A549 treated with CORT108297 at 1 μM for 4 hours (cell line): ENCODE data around the gene TNFAIP8L1. TPM values are rescaled to one million over a fixed set of nuclear protein-coding genes. Genes with fewer than 3 reads are reported as not detected.

Source experiments
- total RNA-seq: library from RNA; stranded (reverse); fragments of 200-300 nt; extraction: Qiagen RNA extraction; gene quantifications from 5 replicates; pipeline ENCODE4 v1.2.3, GENCODE V29; 2022

Gene TNFAIP8L1
- 3.5 to 4.9 TPM (median 4.5 TPM) in 5 replicates for total RNA-seq

DNA sequence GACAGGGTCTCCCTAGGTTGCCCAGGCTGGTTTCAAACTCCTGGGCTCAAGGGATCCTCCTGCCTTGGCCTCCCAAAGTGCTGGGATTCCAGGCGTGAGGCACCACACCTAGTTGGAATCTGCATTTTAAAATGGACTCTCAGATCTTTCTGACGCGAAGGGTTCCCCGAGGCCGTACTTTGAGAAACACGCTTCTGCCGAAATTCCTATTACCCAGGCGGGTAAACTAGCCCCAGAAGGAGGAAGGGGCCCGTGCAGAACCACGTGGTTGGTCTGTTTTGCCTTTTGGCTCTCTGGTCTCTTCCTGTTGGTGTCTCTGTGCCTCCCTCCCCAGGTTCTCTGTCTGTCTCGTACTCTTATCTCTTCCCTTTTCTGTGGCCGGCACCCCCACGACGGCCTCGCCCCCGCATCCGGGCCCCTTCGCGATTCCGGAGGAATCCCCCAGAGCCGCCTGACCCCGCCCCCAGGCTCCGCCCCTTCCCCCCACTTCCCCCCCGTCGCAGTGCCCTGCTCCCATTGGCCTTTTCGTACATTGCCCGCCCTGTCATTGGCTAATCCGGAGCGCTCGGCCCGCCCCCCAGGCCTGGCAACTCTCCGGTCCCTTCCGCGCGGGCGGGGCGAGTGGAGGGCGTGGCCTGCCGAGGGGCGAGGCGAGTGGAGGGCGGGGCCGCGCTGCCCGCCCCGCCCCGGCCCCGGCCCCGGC is at the start of gene TNFAIP8L1:
TSS of gene TNFAIP8L1 (plus strand) at position 689 of the 703 bp plus-strand sequence. CDS start 12,354 bp downstream, outside the sequence.

DNA sequence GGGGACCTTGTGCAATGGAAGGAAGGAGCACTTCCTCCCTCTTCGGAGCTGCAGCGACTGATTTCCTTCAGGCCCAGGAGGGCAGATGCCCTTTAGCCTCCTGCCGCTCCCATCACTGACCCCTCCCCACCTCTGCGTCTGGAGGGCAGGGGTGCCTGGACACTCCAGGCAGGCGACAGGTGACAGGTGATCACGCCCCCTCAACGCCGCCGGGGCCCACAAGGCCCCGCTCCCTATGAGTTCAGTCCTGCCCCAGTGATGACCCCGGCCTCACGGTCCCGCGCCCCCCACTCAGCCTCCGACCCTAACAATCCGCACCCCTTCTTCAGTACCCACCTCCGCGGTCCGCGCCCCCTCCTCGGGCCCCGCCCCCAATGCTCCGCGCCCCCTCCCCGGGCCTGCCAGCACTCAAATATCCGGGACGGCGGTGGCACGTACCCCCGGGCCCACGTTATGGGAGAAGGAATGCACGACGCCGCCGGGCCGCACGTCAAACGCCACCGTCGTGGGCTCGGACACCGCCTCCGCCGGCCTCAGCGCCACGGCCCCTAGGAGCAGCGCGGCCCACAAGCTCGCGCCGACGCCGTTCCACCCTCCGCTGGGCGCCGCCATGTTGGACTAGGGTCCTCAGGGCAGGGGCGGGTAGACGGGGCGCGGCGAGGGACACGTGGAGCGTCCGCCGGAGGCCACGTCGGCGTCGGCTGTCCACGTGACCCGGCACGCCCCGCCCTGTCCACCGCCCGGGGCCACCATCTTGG is 30.6 kb downstream of the TNFAIP8L1 start, which contains the start of gene MYDGF:
TSS of gene MYDGF (minus strand) at position 620 of the 758 bp plus-strand sequence. CDS start at position 612, 8 bp downstream.

Other genes starting within 250 kb of the TNFAIP8L1 start
- gene SH3GL1, start 239.0 kb upstream of the TNFAIP8L1 start, total RNA-seq, result 44.8 to 63.5 TPM (median 59.7 TPM) in 5 replicates
- 20.7 to 25.0 TPM (median 24.0 TPM) in 5 replicates for gene CHAF1A, start 236.9 kb upstream of the TNFAIP8L1 start, total RNA-seq
- 34.8 to 65.2 TPM (median 58.0 TPM) in 5 replicates for gene UBXN6, start 181.7 kb upstream of the TNFAIP8L1 start, total RNA-seq
- 22.8 to 30.9 TPM (median 28.5 TPM) in 5 replicates for gene HDGFL2, start 167.2 kb upstream of the TNFAIP8L1 start, total RNA-seq
- 0.12 to 0.32 TPM (median 0.25 TPM) in 5 replicates for gene PLIN4, start 121.0 kb upstream of the TNFAIP8L1 start, total RNA-seq
- 0.10 to 0.34 TPM (median 0.26 TPM) in 3 of 5 replicates, not detected in the others for gene PLIN5, start 104.3 kb upstream of the TNFAIP8L1 start, total RNA-seq
- 0.07 to 0.25 TPM (median 0.09 TPM) in 4 of 5 replicates, not detected in the other for gene LRG1, start 99.5 kb upstream of the TNFAIP8L1 start, total RNA-seq
- gene SEMA6B, start 79.8 kb upstream of the TNFAIP8L1 start, total RNA-seq, result 4.4 to 6.5 TPM (median 6.1 TPM) in 5 replicates
- gene MYDGF, start 30.8 kb downstream of the TNFAIP8L1 start, total RNA-seq, result 110 to 145 TPM (median 139 TPM) in 5 replicates
- 57.7 to 68.5 TPM (median 64.4 TPM) in 5 replicates for gene DPP9, start 84.3 kb downstream of the TNFAIP8L1 start, total RNA-seq
- gene FEM1A, start 152.2 kb downstream of the TNFAIP8L1 start, total RNA-seq, result 5.1 to 5.7 TPM (median 5.4 TPM) in 5 replicates
- gene TICAM1, start 192.2 kb downstream of the TNFAIP8L1 start, total RNA-seq, result 7.3 to 10.1 TPM (median 9.4 TPM) in 5 replicates
- 105 to 136 TPM (median 127 TPM) in 5 replicates for gene PLIN3, start 228.2 kb downstream of the TNFAIP8L1 start, total RNA-seq